GM12874 (cell line): Measurements from ENCODE around the gene FNDC3A.

Experiments used
- TF ChIP-seq, protein P1 (sequence below): IDR thresholded peaks from 2 replicates; pipeline ENCODE4 v1.5.1; 2011; ENCODE audit warnings: low read depth, mild to moderate bottlenecking, control low read depth, low read length, moderate library complexity; ENCODE audit not compliant: insufficient read depth

The FNDC3A gene

DNA sequence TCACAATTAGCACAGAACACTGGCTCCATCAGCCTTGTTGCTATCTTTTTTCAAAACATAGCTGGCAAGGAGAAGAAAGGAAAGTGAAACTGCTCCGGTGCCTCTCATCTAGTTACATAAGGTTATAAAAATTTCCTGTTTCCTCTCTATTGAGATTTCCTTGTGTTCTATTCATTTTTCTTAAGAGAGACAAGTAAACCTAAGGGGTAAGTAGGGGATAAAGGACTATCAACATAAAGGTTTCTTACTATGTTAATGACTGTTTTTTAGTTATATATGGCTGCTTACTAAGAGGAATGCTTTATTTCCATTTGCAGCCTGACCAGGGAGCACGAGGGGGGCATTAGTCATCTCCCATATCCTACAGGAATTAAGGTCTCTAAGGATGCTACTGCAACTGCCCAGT, 171.2 kb downstream of the FNDC3A start:
- TF ChIP-seq, protein P1, sequence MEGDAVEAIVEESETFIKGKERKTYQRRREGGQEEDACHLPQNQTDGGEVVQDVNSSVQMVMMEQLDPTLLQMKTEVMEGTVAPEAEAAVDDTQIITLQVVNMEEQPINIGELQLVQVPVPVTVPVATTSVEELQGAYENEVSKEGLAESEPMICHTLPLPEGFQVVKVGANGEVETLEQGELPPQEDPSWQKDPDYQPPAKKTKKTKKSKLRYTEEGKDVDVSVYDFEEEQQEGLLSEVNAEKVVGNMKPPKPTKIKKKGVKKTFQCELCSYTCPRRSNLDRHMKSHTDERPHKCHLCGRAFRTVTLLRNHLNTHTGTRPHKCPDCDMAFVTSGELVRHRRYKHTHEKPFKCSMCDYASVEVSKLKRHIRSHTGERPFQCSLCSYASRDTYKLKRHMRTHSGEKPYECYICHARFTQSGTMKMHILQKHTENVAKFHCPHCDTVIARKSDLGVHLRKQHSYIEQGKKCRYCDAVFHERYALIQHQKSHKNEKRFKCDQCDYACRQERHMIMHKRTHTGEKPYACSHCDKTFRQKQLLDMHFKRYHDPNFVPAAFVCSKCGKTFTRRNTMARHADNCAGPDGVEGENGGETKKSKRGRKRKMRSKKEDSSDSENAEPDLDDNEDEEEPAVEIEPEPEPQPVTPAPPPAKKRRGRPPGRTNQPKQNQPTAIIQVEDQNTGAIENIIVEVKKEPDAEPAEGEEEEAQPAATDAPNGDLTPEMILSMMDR: no peak

GRCh38 chr13:49148405-49148804, 172.7 kb downstream of the FNDC3A start:
- TF ChIP-seq, protein P1: no peak

GRCh38 chr13:49164712-49165111, 189.0 kb downstream of the FNDC3A start:
- TF ChIP-seq, protein P1: no peak

DNA sequence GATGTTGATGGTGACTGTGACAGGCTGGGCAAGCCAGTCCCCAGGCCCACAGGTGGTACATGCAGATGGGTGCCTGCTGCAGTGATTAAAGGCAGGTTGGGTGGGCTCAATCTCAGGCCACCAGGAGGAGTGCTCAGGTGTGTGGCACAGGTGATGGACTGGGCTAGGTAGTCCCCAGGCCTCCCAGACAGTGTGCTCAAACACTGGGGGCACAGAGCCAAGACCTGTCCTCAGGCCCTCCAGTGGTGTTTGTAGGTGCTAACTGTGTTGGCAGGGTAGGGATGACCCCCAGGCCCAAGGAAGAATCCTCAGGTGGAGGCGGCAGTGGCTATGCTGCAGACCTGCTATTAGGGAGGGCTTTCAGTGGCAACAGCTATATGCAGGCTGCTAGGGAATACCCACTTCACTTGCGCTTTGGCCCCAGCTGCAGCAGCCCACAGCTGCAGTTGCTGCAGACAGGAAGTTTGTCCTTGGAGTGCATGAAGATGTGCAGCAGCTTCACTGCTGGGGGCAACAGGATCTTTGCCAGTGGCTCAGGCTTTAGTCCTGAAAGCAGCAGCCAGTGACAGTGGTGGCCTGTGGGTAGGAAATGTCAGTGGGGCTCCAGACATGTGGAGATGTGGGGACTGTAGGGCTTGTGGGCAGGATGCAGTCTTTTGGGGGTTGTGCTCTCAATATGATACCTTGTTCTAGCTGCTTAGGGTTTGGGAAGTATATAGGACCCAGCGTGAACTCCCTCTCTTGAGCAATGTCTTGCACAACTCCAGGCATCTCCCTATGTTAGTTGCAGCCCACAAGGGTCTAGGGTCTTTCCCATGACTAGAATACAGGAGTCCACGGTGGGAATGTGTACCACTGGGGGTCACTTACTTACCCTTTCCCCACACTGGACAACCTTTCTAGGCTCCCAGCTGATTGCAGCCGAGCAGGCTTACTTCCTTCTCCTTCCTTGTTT, 190.4 kb downstream of the FNDC3A start:
- TF ChIP-seq, protein P1: no peak

DNA sequence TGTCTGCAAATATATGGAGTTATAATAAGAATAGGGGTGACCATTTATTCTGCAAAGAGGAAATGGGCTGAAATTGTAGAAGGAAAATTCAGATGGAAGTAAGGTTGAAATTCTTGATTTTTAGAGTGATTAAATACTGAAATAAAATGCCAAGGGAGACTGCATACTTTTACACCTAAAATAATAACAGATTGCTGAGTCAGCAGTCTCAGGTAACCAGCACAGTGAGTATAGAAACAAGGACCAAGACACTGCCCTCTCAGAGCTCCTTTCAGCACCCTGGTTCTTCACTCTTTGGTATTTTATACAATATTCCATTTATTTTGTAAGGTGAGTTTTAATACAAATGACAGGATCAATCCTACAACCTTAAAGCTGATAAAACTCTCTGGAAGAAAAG, 195.6 kb downstream of the FNDC3A start:
- TF ChIP-seq, protein P1: no peak

GRCh38 chr13:49183672-49184325, 208.1 kb downstream of the FNDC3A start:
- TF ChIP-seq, protein P1: no peak

- TF ChIP-seq, protein P1: no peak
These were observed 208.9 kb downstream of the FNDC3A start for GRCh38 chr13:49184621-49185020.
